H1 (cell line): ENCODE results near the gene SLC43A1. TPM values are rescaled to one million over a fixed set of nuclear protein-coding genes. Genes with fewer than 3 reads are reported as not detected.

Experiments
- BRCA1 ChIP-seq: IDR thresholded peaks from 2 replicates; pipeline ENCODE4 v1.6.1; 2012; ENCODE audit warnings: low read depth, low read length, improper control_type of control experiment
- RXRA ChIP-seq: IDR thresholded peaks from 2 replicates; pipeline ENCODE4 v1.6.1; 2011; ENCODE audit warnings: low read depth, mild to moderate bottlenecking, low read length, moderate library complexity; ENCODE audit not compliant: insufficient read depth
- polyA plus RNA-seq, 7 experiments: library from polyadenylated mRNA; depleted of rRNA in 3 of 7; stranded (reverse) in 5 of 7; unstranded in 2 of 7; fragments of >200 nt in 5 of 7; fragments of 200-250 nt in 2 of 7; gene quantifications; 1 replicate in 5 of 7; 2 replicates in 1 of 7; 4 replicates in 1 of 7; pipeline versions ENCODE4 v1.2.1 to v1.2.3, GENCODE V29; 2011 to 2013; ENCODE audit warnings: missing spikeins in 2 of 7, mixed read lengths in 2 of 7
- total RNA-seq: library from RNA; stranded (reverse); fragmentation: NEBNext Ultra II Directional; extraction: Animal tissue kit (Norgen Biotek cat#: 25700); gene quantifications from 2 replicates; pipeline ENCODE4 v1.2.1, GENCODE V29; 2021
- TF ChIP-seq, protein P1 (sequence below): fragments of 300-600 bp; sonication (generic); IDR thresholded peaks from 2 replicates; pipeline ENCODE4 v1.7.1; 2012; ENCODE audit warnings: low read length, moderate library complexity, mild to moderate bottlenecking, inconsistent platforms; ENCODE audit not compliant: insufficient replicate concordance

SLC43A1 gene
- total and polyA plus RNA-seq, 2 of the 8 experiments (the other 6 are each of a cell fraction or from before 2014, with no cell fraction given), result 34.5 to 58.0 TPM

- TF ChIP-seq, protein P1, sequence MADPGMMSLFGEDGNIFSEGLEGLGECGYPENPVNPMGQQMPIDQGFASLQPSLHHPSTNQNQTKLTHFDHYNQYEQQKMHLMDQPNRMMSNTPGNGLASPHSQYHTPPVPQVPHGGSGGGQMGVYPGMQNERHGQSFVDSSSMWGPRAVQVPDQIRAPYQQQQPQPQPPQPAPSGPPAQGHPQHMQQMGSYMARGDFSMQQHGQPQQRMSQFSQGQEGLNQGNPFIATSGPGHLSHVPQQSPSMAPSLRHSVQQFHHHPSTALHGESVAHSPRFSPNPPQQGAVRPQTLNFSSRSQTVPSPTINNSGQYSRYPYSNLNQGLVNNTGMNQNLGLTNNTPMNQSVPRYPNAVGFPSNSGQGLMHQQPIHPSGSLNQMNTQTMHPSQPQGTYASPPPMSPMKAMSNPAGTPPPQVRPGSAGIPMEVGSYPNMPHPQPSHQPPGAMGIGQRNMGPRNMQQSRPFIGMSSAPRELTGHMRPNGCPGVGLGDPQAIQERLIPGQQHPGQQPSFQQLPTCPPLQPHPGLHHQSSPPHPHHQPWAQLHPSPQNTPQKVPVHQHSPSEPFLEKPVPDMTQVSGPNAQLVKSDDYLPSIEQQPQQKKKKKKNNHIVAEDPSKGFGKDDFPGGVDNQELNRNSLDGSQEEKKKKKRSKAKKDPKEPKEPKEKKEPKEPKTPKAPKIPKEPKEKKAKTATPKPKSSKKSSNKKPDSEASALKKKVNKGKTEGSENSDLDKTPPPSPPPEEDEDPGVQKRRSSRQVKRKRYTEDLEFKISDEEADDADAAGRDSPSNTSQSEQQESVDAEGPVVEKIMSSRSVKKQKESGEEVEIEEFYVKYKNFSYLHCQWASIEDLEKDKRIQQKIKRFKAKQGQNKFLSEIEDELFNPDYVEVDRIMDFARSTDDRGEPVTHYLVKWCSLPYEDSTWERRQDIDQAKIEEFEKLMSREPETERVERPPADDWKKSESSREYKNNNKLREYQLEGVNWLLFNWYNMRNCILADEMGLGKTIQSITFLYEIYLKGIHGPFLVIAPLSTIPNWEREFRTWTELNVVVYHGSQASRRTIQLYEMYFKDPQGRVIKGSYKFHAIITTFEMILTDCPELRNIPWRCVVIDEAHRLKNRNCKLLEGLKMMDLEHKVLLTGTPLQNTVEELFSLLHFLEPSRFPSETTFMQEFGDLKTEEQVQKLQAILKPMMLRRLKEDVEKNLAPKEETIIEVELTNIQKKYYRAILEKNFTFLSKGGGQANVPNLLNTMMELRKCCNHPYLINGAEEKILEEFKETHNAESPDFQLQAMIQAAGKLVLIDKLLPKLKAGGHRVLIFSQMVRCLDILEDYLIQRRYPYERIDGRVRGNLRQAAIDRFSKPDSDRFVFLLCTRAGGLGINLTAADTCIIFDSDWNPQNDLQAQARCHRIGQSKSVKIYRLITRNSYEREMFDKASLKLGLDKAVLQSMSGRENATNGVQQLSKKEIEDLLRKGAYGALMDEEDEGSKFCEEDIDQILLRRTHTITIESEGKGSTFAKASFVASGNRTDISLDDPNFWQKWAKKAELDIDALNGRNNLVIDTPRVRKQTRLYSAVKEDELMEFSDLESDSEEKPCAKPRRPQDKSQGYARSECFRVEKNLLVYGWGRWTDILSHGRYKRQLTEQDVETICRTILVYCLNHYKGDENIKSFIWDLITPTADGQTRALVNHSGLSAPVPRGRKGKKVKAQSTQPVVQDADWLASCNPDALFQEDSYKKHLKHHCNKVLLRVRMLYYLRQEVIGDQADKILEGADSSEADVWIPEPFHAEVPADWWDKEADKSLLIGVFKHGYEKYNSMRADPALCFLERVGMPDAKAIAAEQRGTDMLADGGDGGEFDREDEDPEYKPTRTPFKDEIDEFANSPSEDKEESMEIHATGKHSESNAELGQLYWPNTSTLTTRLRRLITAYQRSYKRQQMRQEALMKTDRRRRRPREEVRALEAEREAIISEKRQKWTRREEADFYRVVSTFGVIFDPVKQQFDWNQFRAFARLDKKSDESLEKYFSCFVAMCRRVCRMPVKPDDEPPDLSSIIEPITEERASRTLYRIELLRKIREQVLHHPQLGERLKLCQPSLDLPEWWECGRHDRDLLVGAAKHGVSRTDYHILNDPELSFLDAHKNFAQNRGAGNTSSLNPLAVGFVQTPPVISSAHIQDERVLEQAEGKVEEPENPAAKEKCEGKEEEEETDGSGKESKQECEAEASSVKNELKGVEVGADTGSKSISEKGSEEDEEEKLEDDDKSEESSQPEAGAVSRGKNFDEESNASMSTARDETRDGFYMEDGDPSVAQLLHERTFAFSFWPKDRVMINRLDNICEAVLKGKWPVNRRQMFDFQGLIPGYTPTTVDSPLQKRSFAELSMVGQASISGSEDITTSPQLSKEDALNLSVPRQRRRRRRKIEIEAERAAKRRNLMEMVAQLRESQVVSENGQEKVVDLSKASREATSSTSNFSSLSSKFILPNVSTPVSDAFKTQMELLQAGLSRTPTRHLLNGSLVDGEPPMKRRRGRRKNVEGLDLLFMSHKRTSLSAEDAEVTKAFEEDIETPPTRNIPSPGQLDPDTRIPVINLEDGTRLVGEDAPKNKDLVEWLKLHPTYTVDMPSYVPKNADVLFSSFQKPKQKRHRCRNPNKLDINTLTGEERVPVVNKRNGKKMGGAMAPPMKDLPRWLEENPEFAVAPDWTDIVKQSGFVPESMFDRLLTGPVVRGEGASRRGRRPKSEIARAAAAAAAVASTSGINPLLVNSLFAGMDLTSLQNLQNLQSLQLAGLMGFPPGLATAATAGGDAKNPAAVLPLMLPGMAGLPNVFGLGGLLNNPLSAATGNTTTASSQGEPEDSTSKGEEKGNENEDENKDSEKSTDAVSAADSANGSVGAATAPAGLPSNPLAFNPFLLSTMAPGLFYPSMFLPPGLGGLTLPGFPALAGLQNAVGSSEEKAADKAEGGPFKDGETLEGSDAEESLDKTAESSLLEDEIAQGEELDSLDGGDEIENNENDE, result no peak
- no peak for TF ChIP-seq BRCA1
- no peak for TF ChIP-seq RXRA
Observed at GRCh38 chr11:57485217-57485990, 30.1 kb downstream of the SLC43A1 start (continued).
